Right ventricle myocardium inferior (tissue), 1 donor: ENCODE data around the gene MT4. TPM values are rescaled to one million over a fixed set of nuclear protein-coding genes. Genes with fewer than 3 reads are reported as not detected.
A peak's percentile ranks its signal among the peaks of the same experiment; 100 is the strongest.
"Not testable (repeated sequence)": the region's sequence is repeated elsewhere in the genome, so short reads cannot be mapped to it uniquely, and the experiment has no call there.

ENCODE experiments used
- ATAC-seq: fragments of 200-7000 bp; cut with Tn5 transposase; one replicate; pipeline ENCODE4 v1.9.1; 2020; ENCODE audit warnings: mild to moderate bottlenecking, moderate library complexity
- DNase-seq: peaks from one replicate; pipeline ENCODE4 v3.0.0; 2021; ENCODE audit errors: missing footprints
- intact Hi-C: fragments of 100-400 bp; cut with DNase I; formaldehyde crosslinking; loops from one replicate; pipeline ENCODE4 v1.11.0; 2022
- total RNA-seq: library from RNA; stranded (reverse); fragmentation: NEBNext Ultra II Directional; extraction: Animal tissue kit (Norgen Biotek cat#: 25700); gene quantifications from one replicate; pipeline ENCODE4 v1.2.1, GENCODE V29; 2021
- donor health status: DM: no; HTN: yes; CAD: no; lungs with severe emphysema.

MT4 gene
- total RNA-seq, 1 donor from 2014 or later: not detected

DNA sequence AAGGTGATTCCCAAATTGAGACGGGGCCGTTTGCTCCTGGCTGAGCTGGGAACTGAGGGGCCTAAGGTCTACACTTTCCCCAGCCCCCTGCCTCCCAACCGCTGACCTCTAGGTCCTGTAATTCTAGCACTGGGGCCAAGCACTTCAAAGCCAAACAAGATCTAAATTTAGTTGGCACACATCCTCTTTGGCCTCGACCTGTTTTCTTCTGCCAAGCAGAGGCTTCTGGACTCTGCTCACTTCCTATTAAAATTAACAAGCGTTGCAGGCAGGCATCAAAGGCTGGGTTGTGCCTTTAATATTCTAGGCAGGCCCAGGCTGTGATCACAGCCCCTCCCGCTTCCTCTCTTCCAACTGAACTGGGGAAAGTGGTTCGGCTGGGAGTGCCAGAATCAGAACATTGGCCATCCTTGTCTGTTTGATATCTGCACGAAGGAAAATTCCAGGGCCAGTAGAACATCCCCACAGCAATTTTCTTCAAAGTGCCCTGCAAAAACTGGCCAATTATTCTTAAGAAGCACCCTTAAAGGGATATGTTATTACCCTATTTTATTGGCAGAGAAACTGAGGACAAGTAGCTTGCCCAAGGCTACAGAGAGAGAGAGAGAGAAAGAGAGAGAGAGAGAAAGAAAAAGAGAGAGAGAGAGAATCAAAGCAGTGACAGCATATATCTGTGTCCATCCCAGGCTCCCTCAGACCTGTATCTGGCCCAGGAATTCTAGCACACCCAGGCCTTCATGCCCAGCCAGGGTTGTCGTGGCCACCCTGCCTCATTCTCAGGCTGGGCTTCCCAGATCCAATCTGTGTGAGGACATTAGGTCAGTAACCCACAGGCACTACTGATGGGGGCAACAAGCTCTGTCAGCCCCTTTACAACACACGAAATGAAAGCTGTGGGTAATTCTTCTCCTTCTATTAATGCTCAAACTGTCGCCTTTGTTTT, 12.8 kb upstream of the MT4 start:
- DNase-seq: no peak
- peak; percentile 73 for ATAC-seq
- intact Hi-C loops: no loop called here

DNA sequence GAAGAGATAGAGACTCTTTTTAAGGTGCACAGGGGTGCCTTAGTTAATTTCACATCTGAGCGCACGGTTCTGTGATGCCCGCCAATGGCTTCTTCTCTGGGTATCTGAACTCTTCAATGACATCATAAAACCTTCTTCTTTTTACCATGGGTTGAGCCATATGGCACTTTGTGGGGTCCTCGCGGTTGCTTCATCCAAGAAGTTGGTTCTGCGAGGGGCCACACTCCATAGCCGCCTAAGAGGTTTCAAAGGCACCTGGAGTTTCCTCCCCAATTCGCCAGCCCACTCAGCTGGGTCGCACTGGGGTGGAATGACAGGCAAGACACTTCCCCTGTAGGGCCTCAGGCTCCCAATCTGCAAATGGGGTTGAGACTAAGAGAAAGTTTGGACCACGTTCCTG, 10.4 kb upstream of the MT4 start:
- intact Hi-C loops: no loop called here
- no peak for DNase-seq
- no peak for ATAC-seq

DNA sequence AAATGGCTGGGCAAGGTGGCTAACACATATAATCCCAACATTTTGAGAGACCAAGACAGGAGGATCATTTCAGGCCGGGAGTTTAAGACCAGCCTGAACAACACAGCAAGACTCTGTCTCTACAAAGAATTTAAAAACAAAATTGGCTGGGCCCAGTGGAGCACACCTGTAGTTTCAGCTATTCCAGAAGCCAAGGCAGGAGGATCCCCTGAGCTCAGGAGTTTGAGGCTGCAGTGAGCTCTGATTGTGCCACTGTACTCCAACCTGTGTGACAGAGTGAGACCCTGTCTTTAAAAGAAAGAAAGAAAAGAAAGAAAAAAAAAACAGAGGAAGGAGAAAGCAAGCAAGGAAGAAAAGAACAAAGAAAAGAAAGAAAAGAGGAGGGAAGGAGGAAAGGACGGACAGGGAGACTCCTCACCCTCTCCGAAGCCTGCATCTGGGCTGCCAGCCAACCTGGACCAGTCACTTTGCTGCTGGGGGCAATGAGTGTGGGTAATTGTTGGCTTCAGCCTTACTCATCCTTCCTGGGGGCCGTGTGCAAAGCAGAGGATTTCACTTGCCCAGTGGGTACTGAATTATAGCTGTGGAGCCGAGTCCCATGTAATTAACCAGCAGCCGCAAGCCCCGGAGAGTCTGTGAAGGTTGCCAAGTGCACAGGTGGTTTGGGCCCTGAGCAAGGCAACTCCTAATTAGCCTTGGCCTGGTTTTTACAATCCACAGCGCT, 6.7 kb upstream of the MT4 start:
- DNase-seq (no peak), ATAC-seq (no peak)
- intact Hi-C loops: no loop called here

DNA sequence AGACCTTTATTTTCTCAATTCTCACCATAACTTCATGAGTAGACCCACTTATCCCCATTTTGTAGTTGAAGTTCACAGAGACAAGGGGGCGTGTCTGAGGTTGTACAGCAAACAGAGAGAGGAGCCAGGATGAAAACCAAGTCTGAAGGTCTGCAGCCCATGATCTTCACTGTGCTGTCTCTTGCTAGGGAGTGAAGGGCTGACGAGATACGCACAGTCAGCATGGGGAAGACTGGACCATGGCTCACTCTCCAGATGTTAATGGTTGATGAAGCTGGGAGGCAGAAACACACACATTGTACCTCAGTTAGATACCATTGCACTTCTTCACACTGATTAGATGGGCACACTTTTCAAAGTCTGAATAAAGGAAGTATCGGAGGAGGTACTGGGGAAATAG, 5.8 kb upstream of the MT4 start:
- ATAC-seq (no peak), DNase-seq (no peak)
- intact Hi-C loops: no loop called here

DNA sequence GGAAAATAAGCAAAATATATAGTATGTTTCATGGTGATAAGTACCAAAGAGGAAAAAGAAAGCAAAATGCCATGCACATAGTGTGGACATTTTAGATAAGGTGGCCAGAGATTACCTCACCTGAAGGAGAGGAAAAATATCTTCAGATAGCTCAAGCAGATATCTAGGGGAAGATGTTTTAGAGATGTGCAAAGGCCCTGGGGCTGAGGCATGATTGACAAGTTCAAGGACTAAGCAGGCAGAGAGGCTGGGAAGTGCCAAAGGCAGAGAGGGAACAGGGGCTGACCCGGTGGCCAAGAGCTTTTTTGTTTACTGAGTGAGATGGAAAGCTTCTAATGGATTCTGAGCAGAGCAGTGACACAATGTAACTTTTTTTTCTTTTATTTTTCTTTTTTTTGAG, 4.4 kb upstream of the MT4 start:
- no peak for ATAC-seq
- intact Hi-C loops: no loop called here
- DNase-seq: no peak

DNA sequence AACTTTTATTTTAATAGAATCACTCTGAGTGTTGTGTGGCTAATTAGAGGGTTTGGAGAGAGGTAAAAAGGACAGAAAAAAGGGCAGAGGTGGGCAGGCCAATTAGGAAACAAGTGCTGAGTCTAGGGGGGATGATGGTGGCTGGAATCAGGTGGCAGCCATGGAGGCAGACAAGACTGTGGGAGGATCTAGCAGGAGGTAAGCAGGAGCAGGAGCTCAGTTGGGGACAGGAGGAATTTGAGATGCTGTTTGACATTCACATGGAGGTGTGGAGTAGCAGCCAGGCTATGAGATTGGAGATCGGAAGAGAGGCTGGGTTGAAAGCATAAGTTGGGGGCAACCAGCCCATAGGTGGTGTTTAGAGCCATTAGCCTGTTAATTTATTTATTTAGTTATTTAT, 3.7 kb upstream of the MT4 start:
- no peak for ATAC-seq
- intact Hi-C loops: no loop called here

DNA sequence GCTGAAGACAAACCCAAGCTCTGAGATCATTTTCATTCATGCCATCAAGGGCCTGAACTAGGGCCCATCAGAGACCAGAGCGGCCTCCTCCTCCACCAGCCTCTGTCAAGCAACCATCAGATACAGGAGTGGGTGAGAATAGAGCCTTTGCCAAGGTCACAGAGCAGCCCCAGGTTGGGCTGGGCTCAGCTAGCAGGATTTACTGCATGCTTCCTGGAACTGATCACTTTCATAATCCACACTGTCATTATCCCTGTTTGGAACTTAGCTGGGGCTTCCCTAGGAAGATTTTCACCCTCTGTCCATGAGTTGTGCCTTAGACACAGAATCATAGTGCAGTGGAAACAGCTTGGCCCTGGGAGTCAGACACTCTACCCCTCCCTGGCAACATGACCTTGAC, 5.1 kb downstream of the MT4 start:
- intact Hi-C loops: no loop called here
- DNase-seq (no peak), ATAC-seq (no peak)

More for the DNA sequence above, 3.7 kb upstream of the MT4 start:
- DNase-seq: no peak

DNA sequence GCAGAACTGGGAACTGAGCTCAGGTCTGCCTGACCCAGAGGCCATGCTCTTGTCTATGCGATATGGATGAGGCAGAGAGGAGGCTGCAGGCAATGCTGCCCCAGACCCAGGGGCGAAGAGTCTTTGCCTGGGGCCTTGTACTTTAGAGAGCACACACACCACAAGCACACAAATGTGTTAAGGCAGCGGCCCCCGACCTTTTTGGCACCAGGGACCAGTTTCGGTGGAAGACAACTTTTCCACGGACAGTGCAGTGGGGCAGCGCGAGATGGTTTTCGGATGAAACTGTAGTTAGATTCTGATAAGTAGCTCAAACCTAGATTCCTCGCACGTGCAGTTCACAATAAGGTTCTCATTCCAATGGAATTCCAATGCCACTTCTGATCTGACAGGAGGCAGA, 6.7 kb downstream of the MT4 start:
- DNase-seq (no peak), ATAC-seq (no peak)
- intact Hi-C loops: no loop called here

DNA sequence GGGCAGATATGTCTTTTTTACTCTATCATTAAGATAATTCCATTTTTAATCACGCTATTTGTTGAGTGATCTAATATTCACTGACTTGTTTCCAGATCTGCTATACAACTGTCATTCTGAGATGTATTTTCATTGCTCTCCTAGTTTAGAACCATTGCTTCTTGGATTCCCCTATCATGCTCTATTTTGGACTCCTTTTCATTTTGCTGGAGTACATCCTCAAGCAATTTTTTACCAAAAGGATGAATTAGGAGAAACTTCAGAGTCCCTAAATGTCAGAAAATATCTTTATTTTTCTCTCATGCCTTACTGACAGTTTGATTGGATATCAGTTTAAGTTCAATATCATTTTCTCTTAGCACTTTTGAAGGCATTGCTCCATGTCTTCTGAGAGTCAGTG, 9.8 kb downstream of the MT4 start:
- no peak for DNase-seq
- ATAC-seq: no peak
- intact Hi-C loops: no loop called here

DNA sequence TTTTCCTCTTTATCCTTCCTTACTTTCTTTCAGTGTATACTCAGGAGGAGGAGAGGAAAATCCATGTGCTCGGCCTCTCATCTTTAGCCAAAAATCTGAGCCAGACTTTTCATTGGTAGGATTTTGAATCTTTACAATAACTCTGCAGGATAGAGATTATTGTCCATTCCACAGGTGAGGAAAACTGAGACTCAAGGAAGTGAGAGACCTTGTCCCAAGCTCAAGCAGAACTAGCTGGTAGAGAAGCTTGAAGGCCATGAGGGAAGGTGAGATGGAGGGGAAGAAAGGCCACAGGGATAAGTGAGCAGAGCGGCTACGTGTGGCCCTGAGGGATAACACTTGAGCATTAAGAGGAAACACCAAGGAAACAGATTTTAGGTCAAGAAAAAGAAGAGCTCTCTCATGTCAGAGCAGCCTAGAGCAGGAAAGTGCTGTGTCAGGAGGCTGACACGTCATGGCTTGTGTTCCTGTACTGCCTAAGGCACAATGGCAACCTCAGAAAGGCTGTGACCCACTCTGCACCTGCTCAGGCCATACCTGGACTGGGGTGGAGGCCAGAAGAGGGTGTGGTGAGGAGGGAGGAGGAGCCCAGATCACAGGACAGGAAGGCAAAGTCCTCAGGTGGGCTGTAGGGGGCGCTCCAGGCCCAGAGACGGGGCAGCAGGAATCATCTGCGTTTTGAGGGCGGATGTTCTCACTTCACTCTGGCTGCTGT, 11.9 kb downstream of the MT4 start:
- peak; percentile 80 for ATAC-seq
- peak; percentile 83 for DNase-seq
- intact Hi-C loops: loop anchor here (1.0 kb wide), 1 partner anchor 126 kb away; no protein-coding TSS in a partner anchor

DNA sequence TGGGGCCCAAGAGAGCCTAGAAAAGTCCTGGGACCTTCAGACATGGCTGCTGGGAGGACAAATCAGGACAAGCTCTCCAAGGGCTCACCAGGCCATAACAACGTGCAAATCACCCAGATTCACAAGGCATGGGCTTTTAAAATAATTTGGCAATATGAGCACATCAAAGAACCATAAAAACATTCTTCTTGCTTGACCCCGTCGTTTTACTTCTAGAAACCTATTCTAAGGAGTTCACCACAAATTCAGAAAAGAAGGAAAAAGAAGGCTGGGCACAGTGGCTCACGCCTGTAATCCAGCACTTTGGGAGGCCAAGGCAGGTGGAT, 12.4 kb downstream of the MT4 start:
- ATAC-seq (no peak), DNase-seq (no peak)
- intact Hi-C loops: loop anchor here (1.0 kb wide), 1 partner anchor 125 kb away; no protein-coding TSS in a partner anchor

DNA sequence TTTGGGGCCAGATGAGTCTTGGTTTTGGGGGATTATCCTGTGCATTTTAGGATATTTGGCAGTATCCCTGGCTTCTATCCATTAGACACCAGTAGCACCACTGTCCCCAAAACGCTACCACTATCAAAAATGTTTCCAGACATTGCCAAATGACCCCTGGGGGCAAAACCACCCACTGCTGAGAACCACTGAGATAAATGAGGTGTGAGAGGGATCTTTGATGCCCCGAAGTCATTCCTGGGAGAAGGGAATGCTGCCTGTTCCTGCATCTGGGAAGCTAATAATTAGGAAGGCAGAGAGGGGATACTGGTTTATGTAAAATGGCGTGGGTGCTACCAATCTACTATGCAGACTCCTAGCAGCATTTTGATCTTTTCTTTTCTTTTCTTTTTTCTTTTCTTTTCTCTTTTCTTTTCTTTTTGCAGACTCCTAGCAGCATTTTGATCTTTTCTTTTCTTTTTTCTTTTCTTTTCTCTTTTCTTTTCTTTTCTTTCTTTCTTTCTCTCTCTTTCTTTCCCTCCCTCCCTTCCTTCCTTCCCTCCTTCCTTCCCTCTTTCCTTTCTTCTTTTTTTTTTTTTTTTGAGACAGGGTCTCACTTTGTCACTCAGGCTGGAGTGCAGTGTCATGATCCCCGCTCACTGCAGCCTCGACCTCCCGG, 15.6 kb downstream of the MT4 start:
- intact Hi-C loops: no loop called here
- no peak for ATAC-seq
- DNase-seq: no peak

DNA sequence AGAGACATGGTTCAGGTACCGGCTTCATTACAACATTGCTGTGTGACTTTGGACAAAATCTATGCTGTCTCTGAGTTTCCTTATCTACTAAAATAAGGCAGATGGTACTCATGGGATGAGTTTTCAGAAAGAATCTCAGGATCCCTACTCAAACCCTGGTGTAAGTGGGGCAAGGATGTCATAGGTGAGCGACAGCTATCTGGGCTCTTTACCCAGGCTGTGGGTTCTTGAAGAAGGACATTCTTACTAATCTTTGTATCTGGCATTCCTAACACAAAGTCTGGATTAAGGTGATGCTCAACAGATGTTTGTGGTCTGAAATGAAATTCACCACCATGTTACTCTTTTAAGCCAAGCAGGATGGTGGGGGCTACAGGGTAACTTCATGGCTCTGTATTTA, 18.0 kb downstream of the MT4 start:
- ATAC-seq, DNase-seq, intact Hi-C loops: not testable (repeated sequence)

DNA sequence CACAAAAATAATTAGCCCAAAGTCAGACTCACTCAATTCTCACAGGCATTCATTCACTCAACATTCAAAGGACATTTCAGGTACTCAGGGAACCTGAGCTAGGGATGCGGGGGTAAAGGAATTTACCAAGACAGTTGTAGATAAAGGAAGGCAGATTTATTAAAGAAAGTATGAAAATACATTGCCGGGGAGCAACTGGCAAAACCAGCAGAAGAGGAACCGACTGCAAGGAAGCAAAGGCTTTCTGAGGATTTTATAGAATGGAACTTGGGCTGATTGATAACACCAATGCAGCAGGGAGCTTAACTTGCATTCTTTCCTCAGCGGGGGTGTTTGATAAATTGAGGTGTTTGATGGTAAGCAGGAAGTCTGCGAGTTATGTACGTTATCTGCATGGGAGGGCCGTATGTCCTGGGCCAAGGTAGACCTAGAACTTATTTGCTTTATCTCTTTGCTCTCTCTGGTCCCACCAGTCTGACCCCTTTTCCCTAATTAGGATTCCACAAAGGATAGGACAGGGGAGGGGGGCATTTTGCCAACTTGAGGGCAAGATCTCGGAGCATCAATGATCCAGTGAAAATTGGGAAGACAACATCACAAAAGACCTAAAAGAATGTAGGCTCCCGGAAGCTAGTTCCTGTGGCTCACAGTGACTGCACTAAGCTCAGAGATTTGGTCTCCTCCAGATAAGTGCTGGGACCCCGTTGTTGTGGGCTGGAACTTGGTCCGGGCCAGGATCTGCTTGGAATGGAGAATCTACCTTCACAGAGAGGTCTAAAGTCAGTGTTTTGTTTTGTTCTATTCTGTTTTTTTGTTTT, 18.7 kb downstream of the MT4 start:
- ATAC-seq (no peak), DNase-seq (no peak)
- intact Hi-C loops: no loop called here

DNA sequence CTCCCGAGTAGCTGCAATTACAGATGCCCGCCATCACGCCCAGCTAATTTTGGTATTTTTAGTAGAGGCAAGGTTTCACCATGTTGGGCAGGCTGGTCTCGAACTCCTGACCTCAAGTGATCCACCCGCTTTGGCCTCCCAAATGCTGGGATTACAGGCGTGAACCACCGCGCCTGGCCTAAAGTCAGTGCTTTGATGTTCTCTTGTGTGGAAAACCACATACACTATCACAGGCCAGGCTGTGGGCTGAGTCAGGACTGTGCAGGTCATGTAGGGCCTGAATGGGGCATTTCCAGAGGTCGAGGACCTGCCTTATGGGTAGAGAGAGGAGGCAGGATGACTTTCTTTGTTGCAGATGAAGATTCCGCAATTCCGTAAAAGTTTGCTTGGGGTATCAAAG, 19.4 kb downstream of the MT4 start:
- DNase-seq (no peak), ATAC-seq (no peak)
- intact Hi-C loops: no loop called here

DNA sequence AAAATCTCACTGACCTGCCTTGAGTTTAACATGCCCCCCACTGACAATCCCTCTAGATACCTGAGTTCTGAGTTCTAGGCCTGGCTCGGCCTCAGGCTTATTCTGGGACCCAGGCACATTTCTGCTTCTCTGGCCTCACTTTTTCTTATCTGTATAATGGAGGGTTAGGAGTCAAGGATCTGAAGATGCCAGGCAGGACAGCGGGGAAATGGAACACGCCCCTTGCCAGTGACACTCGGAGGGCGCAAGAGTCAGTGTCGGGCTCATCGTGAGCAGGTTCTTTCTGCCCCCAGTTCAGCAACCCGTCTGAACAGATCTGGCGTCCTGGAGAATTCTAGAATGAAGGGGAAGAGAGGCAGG, 23.9 kb downstream of the MT4 start:
- ATAC-seq: no peak
- no peak for DNase-seq
- intact Hi-C loops: no loop called here

DNA sequence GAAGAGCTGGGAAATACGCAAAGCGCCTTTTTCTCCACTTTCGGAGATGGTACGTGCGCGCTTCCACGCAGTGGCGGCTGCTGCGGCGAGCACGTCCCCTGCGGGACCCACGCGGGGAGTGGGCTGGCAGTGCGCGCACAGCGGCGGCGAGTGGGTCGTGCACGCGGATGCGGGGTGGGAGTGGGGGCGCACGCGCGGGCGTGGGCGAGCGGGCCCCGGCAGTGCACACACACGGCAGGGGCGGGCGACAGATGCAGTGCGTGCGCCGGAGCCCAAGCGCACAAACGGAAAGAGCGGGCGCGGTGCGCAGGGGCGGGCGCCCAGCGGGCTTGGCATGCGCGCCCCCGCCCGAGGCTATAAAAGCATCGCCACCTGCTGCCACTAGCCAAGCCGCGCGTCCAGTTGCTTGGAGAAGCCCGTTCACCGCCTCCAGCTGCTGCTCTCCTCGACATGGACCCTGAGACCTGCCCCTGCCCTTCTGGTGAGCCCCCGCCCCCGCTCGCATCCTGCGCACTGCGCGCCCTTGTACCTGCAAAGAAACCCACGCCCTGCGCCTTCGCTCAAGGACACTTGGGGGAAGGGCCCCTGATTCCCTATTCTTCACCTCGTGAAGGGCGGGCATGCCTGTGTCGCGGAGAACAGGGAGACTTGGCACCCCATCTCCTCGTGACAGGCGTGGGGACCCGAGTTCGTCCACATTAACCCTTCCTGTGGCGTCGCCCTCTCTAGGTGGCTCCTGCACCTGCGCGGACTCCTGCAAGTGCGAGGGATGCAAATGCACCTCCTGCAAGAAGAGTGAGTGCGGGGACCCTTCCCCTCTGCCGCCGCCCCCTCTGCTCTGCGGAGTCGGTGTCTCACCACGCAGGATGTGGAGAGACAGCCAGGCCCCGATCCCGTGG, 24.5 kb downstream of the MT4 start, which contains the start of gene MT3:
TSS of gene MT3 (plus strand) at position 388 of the 899 bp plus-strand sequence. CDS start at position 451, 63 bp downstream.
- intact Hi-C loops: no loop called here
- DNase-seq: no peak
- peak; percentile 41 for ATAC-seq
